Jurkat, Clone E6-1 (cell line): Measurements from ENCODE around the gene MAPK9.
"Not testable (repeated sequence)": the region's sequence is repeated elsewhere in the genome, so short reads cannot be mapped to it uniquely, and the experiment has no call there.

Experiments
- DNase-seq: peaks from one replicate; pipeline ENCODE4 v3.0.0-alpha.2; 2011; ENCODE audit warnings: low read depth, low spot score
- H3K4me3 ChIP-seq: 2 replicates; pipeline ENCODE4 v1.5.1; 2011; ENCODE audit warnings: mild to moderate bottlenecking, low read length, control low read depth, moderate library complexity

The MAPK9 gene

GRCh38 chr5:180299526-180299925 lies 7.6 kb upstream of the MAPK9 start:
- H3K4me3 ChIP-seq: no peak overlapping the region
- no peak for DNase-seq

GRCh38 chr5:180299014-180299413 lies 7.1 kb upstream of the MAPK9 start:
- H3K4me3 ChIP-seq, DNase-seq: not testable (repeated sequence)

- DNase-seq: no peak
Observed at GRCh38 chr5:180297587-180298282, 5.9 kb upstream of the MAPK9 start.

DNA sequence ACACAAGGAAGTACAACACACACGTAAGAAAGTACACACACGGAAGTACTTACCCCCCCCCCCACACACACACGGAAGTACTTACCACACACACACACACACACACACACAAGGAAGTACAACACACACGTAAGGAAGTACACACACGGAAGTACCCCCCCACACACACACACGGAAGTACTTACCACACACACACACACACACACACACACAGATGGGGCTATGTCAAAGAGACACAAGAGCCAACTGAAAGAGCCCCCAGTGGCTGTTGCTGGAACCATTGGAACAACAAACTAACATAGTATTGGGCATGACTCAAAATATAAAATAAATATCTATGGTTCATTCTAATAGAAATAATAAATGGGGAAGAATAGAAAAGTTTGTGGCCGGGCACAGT lies 4.9 kb upstream of the MAPK9 start:
- DNase-seq: peak; percentile 42
- no peak overlapping the region for H3K4me3 ChIP-seq

More at GRCh38 chr5:180297587-180298282, 5.9 kb upstream of the MAPK9 start:
- no peak overlapping the region for H3K4me3 ChIP-seq

- H3K4me3 ChIP-seq: no peak overlapping the region
- DNase-seq: no peak
Observed at GRCh38 chr5:180294913-180295555, 3.2 kb upstream of the MAPK9 start.

DNA sequence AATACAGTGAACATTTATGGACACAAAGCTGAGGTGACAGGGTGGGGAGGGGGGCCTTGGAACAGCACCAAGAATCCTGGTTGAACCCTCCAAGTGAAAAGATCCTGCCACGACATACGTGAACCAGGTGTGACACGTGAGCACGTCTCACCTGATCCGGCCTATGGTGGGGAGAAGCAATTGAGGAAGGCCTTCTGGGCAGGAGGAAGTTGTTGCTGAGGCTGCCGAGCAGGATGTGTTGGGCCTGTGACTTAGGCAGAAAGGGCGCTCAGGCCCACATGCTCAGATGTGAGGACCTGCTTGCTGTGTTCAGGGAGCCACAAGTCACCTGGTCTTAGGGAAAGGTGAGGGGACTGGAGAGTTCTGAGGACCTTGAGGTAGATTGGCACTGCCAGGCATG lies 2.5 kb upstream of the MAPK9 start:
- no peak for DNase-seq
- H3K4me3 ChIP-seq: no peak overlapping the region

DNA sequence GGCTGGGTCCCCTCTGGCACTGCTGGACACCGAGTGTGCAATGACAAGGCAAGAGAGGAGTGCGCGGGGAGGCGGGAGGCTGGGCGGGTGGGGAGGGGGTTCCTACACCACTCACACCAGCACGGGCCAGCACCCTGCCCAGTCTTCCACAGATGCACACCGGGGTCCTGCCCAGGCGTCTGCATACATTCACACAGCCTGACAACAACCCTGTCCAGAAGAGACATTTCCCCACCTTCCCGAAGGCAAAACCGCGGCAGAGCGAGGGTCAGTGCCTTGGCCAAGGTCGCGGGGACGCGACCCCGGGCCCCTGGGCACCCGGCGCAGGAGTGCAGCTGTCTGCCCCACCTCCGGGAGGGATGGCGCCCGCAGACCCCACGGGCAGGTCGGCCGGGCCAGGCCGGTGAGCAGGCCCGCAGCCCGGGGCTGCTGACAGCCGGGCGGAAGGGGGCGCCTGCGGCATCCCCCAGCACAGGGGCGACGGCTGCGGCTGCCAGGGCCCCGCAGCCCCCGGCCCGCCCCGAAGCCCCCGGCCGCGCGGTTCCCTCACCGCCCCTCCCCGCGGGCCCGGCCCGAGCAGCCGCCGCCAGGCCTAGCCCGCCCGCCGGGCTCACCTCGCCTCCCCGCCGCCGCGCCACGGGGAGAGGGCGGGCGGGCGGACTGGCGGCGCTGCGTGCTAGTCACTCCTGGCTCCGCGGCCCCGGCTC lies 496 bp downstream of the MAPK9 start:
- peak overlapping the region; percentile 71 for H3K4me3 ChIP-seq
- DNase-seq: no peak

- no peak for DNase-seq
- H3K4me3 ChIP-seq: peak overlapping the region; percentile 71
Observed at GRCh38 chr5:180290568-180291233, 1.2 kb downstream of the MAPK9 start.

DNA sequence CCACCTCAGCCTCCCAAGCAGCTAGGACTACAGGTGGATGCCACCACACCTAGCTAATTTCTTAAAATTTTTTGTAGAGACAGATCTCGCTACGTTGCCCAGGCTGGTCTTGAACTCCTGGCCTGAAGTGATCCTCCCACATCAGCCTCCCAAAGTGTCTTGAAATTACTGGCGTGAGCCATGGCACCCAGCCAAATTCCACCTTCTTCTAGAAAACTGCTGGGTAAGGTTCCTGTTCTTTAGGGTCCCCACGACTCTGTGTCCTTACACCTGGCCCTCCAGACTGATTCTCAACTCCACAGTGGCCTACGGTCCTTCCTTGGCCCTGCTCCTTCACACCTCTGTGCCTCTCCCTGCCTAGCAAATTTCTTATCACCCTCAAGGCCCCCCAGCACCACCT lies 1.9 kb downstream of the MAPK9 start:
- no peak for DNase-seq
- H3K4me3 ChIP-seq: no peak overlapping the region

DNA sequence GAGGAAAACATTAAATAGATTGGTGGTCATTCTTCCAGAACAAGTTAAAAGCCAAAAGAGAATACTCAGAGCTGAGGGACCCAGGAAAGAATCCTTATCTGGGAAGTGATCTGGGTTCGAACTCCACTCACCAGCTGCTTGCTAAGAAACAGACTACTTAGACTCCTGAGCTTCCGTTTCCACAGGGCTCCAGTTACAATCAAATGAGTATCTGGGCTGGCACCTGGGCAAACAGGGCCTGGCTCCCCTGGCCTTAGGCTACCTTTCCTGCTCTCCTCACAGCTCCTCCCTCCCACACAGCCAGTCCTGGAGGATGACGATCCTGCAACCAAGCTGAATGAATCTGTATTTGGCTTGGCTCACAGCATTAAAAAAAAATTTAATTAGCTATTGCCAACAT lies 2.5 kb downstream of the MAPK9 start:
- no peak for DNase-seq
- H3K4me3 ChIP-seq: no peak overlapping the region

GRCh38 chr5:180287868-180288267 lies 4.0 kb downstream of the MAPK9 start:
- no peak overlapping the region for H3K4me3 ChIP-seq
- no peak for DNase-seq

GRCh38 chr5:180287404-180287803 lies 4.5 kb downstream of the MAPK9 start:
- H3K4me3 ChIP-seq: no peak overlapping the region
- DNase-seq: no peak

DNA sequence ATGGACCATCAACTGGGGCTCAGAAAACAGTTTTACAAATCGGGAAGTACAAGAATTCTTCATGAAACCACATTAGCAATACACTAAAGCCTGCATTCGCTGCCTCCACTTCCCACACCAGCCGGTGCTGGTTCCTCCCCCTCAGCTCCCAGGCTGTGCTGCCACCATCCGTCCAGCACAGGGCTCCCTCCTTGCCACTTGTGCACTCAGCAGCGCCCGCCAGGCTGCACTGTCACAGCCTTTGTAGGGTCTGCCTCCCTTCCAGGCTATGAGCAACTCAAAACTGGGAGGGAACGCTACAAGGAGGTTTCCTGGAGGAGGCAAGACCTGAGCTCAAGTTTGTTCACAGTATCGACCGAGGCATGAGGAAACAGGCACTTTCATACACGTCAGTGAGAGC lies 7.7 kb downstream of the MAPK9 start:
- DNase-seq: no peak
- no peak overlapping the region for H3K4me3 ChIP-seq

GRCh38 chr5:180283026-180283615 lies 8.8 kb downstream of the MAPK9 start:
- H3K4me3 ChIP-seq: no peak overlapping the region
- DNase-seq: no peak

DNA sequence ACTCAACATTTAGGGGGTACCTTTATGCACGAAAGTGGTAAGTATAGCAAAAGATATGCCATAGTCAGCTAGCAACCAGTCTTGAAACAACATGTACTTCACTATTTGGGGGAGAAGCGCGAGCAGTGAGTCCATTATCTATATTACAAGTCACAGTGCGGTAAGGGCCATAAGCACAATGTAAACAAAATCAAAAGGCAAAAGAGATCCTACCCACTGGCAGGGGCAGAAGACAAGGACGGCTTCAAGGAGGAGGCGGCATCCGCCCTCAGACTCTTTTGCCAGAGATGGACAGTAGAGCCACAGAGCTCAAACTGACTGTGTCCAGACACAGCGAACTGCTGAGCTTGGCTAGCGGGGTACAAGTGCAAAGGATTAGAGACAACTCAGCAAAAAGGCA lies 9.6 kb downstream of the MAPK9 start:
- no peak overlapping the region for H3K4me3 ChIP-seq
- no peak for DNase-seq

DNA sequence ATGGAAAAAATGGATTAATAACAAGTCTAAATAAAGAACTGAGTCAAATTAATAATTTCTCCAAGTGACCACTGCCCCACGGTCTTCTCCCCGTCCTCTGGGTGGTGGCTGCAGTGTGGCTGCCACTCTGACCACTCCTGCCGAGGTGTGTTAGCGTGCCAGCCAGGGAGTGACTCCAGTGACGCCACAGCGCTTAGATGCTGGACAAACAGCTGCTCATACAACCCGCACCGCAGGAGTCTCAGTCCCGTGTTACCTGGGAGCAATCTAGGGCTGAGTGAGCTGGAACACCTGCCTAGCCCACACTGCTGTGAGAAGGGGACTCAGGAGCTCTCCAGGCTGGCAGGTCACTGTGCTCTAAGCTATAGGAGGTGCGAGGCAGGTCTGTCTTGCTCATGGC lies 10.2 kb downstream of the MAPK9 start:
- H3K4me3 ChIP-seq: no peak overlapping the region
- DNase-seq: no peak

DNA sequence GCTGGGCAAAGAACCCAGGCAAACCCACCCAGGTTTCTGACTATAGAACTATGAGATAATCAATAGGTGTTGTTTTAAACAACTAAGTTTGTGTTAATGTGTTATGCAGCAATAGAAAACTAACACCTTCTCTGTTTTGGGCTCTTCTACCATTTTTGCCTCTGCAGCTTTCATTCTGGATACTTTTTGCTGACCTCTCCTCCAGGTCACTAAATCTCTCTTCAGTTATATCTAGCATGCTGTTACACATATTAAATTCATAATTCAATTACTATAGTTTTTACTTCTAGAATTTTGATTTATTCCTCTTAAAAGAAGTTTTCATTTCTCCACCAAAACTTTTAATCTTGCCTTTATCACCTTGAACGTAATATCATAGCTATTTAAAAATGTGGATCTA lies 17.2 kb downstream of the MAPK9 start:
- no peak overlapping the region for H3K4me3 ChIP-seq
- DNase-seq: no peak

DNA sequence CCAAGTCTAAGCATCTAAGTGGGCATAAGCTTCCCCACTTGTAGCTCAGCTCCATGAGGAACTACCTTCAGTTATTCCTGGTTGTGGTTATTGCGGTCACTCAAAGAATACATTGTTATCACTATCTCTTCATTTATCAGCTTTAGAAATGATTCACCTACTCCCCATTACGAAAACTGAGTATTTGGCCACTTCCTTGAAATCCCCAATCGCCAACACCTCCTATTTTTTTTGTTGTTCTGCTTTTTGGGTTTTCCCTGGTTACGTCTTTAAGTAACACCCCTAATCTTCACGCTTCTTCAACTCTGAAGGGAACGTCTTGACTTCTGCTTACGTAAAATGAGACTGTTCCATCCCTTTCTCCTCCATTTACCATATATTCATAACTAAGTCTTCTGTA lies 20.7 kb downstream of the MAPK9 start:
- H3K4me3 ChIP-seq: no peak overlapping the region
- no peak for DNase-seq

- no peak for DNase-seq
- H3K4me3 ChIP-seq: no peak overlapping the region
Observed at GRCh38 chr5:180259260-180259611, 32.6 kb downstream of the MAPK9 start.
